NCI-H2196 treated with DMSO at 0.1 percent for 48 hours (cell line): ENCODE measurements around the gene TGDS.
"Not testable (repeated sequence)": the region's sequence is repeated elsewhere in the genome, so short reads cannot be mapped to it uniquely, and the experiment has no call there.

Source experiments
- DNase-seq: peaks from one replicate; lab custom pipeline; 2025; ENCODE audit not compliant: unreplicated experiment; lab: John Stamatoyannopoulos, UW

TGDS gene

GRCh38 chr13:94595950-94596574 lies at the start of gene TGDS:
TGDS (minus strand) TSS chr13:94596152; CDS start chr13:94596136, 16 bp downstream.
- peak; percentile 49 for DNase-seq

GRCh38 chr13:94641409-94641941 lies 45.5 kb upstream of the TGDS start:
- DNase-seq, result no peak

- DNase-seq, result no peak
Observed at GRCh38 chr13:94640721-94641120, 44.8 kb upstream of the TGDS start.

GRCh38 chr13:94637677-94638076 lies 41.7 kb upstream of the TGDS start:
- not testable (repeated sequence) for DNase-seq

- DNase-seq, result no peak
Observed at GRCh38 chr13:94636942-94637578, 41.1 kb upstream of the TGDS start.

GRCh38 chr13:94636096-94636495 lies 40.1 kb upstream of the TGDS start:
- not testable (repeated sequence) for DNase-seq

GRCh38 chr13:94632226-94632980 lies 36.5 kb upstream of the TGDS start:
- DNase-seq, result no peak

GRCh38 chr13:94630858-94631257 lies 34.9 kb upstream of the TGDS start:
- no peak for DNase-seq

- no peak for DNase-seq
Observed at GRCh38 chr13:94623316-94623715, 27.4 kb upstream of the TGDS start.

- DNase-seq, result no peak
Observed at GRCh38 chr13:94622344-94622743, 26.4 kb upstream of the TGDS start.

GRCh38 chr13:94620286-94620896 lies 24.4 kb upstream of the TGDS start:
- peak; percentile 0 for DNase-seq

GRCh38 chr13:94617389-94618000 lies 21.5 kb upstream of the TGDS start:
- no peak for DNase-seq

GRCh38 chr13:94613051-94613450 lies 17.1 kb upstream of the TGDS start:
- no peak for DNase-seq

- no peak for DNase-seq
Observed at GRCh38 chr13:94612050-94612449, 16.1 kb upstream of the TGDS start.

- DNase-seq, result no peak
Observed at GRCh38 chr13:94610475-94610874, 14.5 kb upstream of the TGDS start.

- no peak for DNase-seq
Observed at GRCh38 chr13:94609196-94609595, 13.2 kb upstream of the TGDS start.

- no peak for DNase-seq
Observed at GRCh38 chr13:94608586-94608985, 12.6 kb upstream of the TGDS start.

GRCh38 chr13:94607939-94608338 lies 12.0 kb upstream of the TGDS start:
- no peak for DNase-seq

- DNase-seq, result no peak
Observed at GRCh38 chr13:94607056-94607455, 11.1 kb upstream of the TGDS start.

GRCh38 chr13:94602467-94602866 lies 6.5 kb upstream of the TGDS start:
- DNase-seq, result no peak
